ENCODE results near the gene ATRIP. TPM values are rescaled to one million over a fixed set of nuclear protein-coding genes. Genes with fewer than 3 reads are reported as not detected.

The ATRIP gene
- total and polyA plus RNA-seq, 12 donors, result 2.2 to 5.4 (median 3.8) TPM

DNA sequence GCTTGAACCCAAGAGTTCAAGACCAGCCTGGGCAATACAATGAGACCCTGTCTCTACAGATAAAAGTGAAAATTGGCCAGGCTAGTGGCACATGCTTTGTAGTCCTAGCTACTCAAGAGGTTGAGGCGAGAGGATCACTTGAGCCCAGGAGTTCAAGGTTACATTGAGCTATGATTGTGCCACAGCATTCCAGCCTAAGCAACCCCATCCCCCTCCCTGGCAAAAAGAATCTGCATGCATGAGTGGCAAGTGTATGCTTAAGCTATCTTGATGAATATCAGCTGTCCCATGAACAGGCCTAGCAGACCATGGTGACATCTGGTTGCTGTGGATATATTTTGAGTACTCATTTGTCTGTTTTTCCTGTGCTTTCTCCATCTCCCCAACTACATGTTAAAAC lies 4.7 kb downstream of the ATRIP start:
- H3K27me3 ChIP-seq, result no peaks in the 10 kb centered on the region
- H3K27ac ChIP-seq, result no peak overlapping the region
- intact Hi-C loops (cut with DNase I), result no loop called here
- peaks cover 4 to 15% (median 11%) of the 10 kb centered on the region in 9 donors for H3K4me1 ChIP-seq
- ATAC-seq, result no peak
- no peak overlapping the region for H3K4me3 ChIP-seq
- DNase-seq, result no peak
- WGBS, 2 donors, result 45 to 68% methylated on average over 1 of the region's 1 CpG
- H3K36me3 ChIP-seq, result peaks cover 0 to 65% (median 16%) of the 10 kb centered on the region in 9 donors
- no peaks in the 10 kb centered on the region for H3K9me3 ChIP-seq
- TF ChIP-seq, protein P1, sequence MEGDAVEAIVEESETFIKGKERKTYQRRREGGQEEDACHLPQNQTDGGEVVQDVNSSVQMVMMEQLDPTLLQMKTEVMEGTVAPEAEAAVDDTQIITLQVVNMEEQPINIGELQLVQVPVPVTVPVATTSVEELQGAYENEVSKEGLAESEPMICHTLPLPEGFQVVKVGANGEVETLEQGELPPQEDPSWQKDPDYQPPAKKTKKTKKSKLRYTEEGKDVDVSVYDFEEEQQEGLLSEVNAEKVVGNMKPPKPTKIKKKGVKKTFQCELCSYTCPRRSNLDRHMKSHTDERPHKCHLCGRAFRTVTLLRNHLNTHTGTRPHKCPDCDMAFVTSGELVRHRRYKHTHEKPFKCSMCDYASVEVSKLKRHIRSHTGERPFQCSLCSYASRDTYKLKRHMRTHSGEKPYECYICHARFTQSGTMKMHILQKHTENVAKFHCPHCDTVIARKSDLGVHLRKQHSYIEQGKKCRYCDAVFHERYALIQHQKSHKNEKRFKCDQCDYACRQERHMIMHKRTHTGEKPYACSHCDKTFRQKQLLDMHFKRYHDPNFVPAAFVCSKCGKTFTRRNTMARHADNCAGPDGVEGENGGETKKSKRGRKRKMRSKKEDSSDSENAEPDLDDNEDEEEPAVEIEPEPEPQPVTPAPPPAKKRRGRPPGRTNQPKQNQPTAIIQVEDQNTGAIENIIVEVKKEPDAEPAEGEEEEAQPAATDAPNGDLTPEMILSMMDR (IDR thresholded peaks at IDR 0.05), result no peak

DNA sequence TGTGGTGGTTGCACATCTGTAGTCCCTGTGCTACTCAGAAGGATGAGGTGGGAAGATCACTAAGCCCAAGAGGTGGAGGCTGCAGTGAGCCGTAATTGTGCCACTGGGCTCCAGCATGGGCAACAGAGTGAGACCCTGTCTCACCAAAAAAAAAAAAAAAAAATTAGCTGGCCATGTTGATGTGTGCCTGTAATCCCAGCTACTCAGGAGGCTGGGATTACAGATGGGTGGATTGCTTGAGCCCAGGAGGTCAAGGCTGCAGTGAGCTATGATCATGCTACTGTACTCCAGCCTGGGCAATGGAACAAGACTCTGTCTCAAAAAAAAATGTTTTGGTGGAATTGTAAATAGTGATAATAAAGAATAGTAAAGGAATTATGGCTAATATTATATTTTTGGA lies 9.9 kb downstream of the ATRIP start:
- ATAC-seq (no peak), DNase-seq (no peak)
- intact Hi-C loops (cut with DNase I), result loop anchor here in 1 of 10 donors (5.0 kb wide), 1 partner anchor 86 kb away; no protein-coding TSS in a partner anchor
- Histone ChIP-seq H3K4me3 (no peak overlapping the region), H3K36me3 (peaks cover 0 to 100% (median 39%) of the 10 kb centered on the region in 9 donors), H3K9me3 (no peaks in the 10 kb centered on the region), H3K4me1 (no peaks in the 10 kb centered on the region), H3K27me3 (no peaks in the 10 kb centered on the region), H3K27ac (no peak overlapping the region)
- TF ChIP-seq, protein P1 (IDR thresholded peaks at IDR 0.05), result no peak
- WGBS, 2 donors, result 94 to 100% methylated on average over 1 of the region's 1 CpG

DNA sequence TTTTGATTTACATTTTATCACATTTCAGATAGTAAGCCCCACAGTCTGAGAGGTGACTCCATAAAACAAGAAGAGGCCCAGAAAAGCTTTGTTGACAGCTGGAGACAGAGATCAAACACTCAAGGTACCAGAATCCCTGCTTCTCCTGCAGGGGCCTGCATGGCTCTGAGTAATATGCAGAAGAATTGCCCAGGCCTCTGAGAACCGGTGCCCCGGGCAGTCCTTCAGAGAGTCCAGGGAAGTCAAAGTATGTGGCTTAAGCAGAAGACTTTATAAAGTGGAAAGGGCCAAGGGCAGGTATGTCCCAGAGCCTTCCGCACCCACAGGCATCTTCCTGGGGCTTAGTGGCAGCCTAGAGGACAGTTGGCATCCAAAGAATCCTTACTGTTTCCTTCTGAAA lies 12.8 kb downstream of the ATRIP start:
- TF ChIP-seq, protein P1 (IDR thresholded peaks at IDR 0.05), result no peak
- intact Hi-C loops (cut with DNase I), result loop anchor here in 1 of 10 donors (5.0 kb wide), 1 partner anchor 83 kb away; no protein-coding TSS in a partner anchor
- H3K4me1 ChIP-seq, result peaks cover 0 to under 1% (median 0%) of the 10 kb centered on the region in 9 donors
- H3K4me3 ChIP-seq, result no peak overlapping the region
- no peaks in the 10 kb centered on the region for H3K27me3 ChIP-seq
- H3K9me3 ChIP-seq, result no peaks in the 10 kb centered on the region
- WGBS, 2 donors, result 95% methylated on average over 3 of the region's 3 CpGs
- H3K36me3 ChIP-seq, result peaks cover 0 to 87% (median 31%) of the 10 kb centered on the region in 9 donors
- H3K27ac ChIP-seq, result no peak overlapping the region
- DNase-seq, result no peak
- ATAC-seq, result no peak

- intact Hi-C loops (cut with DNase I), result loop anchor here in 5 of 10 donors (5.0 to 10.0 kb wide), 5 partner anchors 47 to 225 kb away; partner anchors contain the start of genes NCKIPSD (in 1 of the 5) and SLC26A6 (in 1 of the 5)
- no peak for ATAC-seq
- Histone ChIP-seq H3K36me3 (peaks cover 0 to 86% (median 28%) of the 10 kb centered on the region in 9 donors), H3K4me1 (peaks cover 2 to 7% (median 5%) of the 10 kb centered on the region in 9 donors), H3K4me3 (no peak overlapping the region), H3K9me3 (no peaks in the 10 kb centered on the region), H3K27ac (no peak overlapping the region), H3K27me3 (no peaks in the 10 kb centered on the region)
- DNase-seq, result no peak
- 67 to 73% methylated on average over 7 of the region's 7 CpGs for WGBS, 2 donors
- TF ChIP-seq, protein P1 (IDR thresholded peaks at IDR 0.05), result no peak
Observed at GRCh38 chr3:48459773-48460516, 13.4 kb downstream of the ATRIP start.
